Panc1 (cell line): ENCODE measurements around the gene ARID5B. TPM values are rescaled to one million over a fixed set of nuclear protein-coding genes. Genes with fewer than 3 reads are reported as not detected.

Source experiments
- ATAC-seq: fragments of 200-7000 bp; cut with Tn5 transposase; 2 replicates; pipeline ENCODE4 v1.9.1; 2020; ENCODE audit warnings: mild to moderate bottlenecking, moderate library complexity
- BruUV-seq: library from RNA; stranded (reverse); fragments of 400-500 nt; replicated peaks from 2 replicates; lab custom pipeline; 2021; lab: Mats Ljungman, UMichigan
- CTCF ChIA-PET: fragments of 300-600 bp; sonication (Branson Sonifier 250); formaldehyde crosslinking; loops from one replicate; lab custom pipeline; 2022; ENCODE audit warnings: antibody characterized with exemption; lab: Charles Lee
- POLR2A ChIA-PET: fragments of 300-600 bp; sonication (Branson Sonifier 250); formaldehyde crosslinking; loops from one replicate; lab custom pipeline; 2022; ENCODE audit warnings: antibody characterized with exemption; lab: Charles Lee
- DNase-seq: peaks from one replicate; pipeline ENCODE4 v3.0.0-alpha.2; 2010; ENCODE audit warnings: low read depth, low spot score
- H3K27ac ChIP-seq: 2 replicates; pipeline ENCODE4 v1.5.1; 2011; ENCODE audit warnings: mild to moderate bottlenecking, low read length, inconsistent platforms
- H3K27me3 ChIP-seq: fragments of 200-500 bp; sonication (Bioruptor generic); 2 replicates; pipeline ENCODE4 v1.6.0; 2014; ENCODE audit warnings: low read length, inconsistent platforms; ENCODE audit not compliant: control insufficient read depth, insufficient read depth
- H3K36me3 ChIP-seq: fragments of 200-500 bp; sonication (Bioruptor generic); 2 replicates; pipeline ENCODE4 v1.5.1; 2014; ENCODE audit warnings: inconsistent platforms, mild to moderate bottlenecking, low read length, moderate library complexity; ENCODE audit not compliant: control insufficient read depth, insufficient read depth
- H3K4me1 ChIP-seq: 2 replicates; pipeline ENCODE4 v1.5.1; 2011; ENCODE audit warnings: inconsistent platforms, mild to moderate bottlenecking, low read length, moderate library complexity; ENCODE audit not compliant: control insufficient read depth, insufficient read depth
- H3K4me3 ChIP-seq, 2 experiments: 2 replicates each; pipeline ENCODE4 v1.5.1; 2011 to 2012; ENCODE audit warnings: low read depth in 2 of 2, low read length in 2 of 2, mild to moderate bottlenecking in 2 of 2, inconsistent platforms in 1 of 2, moderate library complexity in 1 of 2
- H3K9me3 ChIP-seq: fragments of 200-500 bp; sonication (Bioruptor generic); 2 replicates; pipeline ENCODE4 v1.5.1; 2014; ENCODE audit warnings: low read depth, mild to moderate bottlenecking, inconsistent platforms, low read length, moderate library complexity; ENCODE audit not compliant: control insufficient read depth, insufficient read depth
- POLR2AphosphoS5 ChIP-seq: IDR thresholded peaks from 2 replicates; pipeline ENCODE4 v1.6.1; 2012; ENCODE audit warnings: mild to moderate bottlenecking, low read depth, low read length, moderate library complexity
- SIN3A ChIP-seq: IDR thresholded peaks from 2 replicates; pipeline ENCODE4 v1.6.1; 2012; ENCODE audit warnings: low read depth, mild to moderate bottlenecking, low read length, moderate library complexity, borderline replicate concordance; ENCODE audit not compliant: insufficient read depth
- TCF7L2 ChIP-seq: IDR thresholded peaks from 2 replicates; pipeline ENCODE4 v1.6.1; 2011; ENCODE audit warnings: mild to moderate bottlenecking, low read depth, low read length, inconsistent platforms
- in situ Hi-C: cut with HindIII; loops from 2 replicates; pipeline ENCODE4 v1.10.0; 2016; ENCODE audit warnings: low sequenced_read_pairs, low pct_unique_long_range_greater_than_20kb
- intact Hi-C: fragments of 100-400 bp; cut with micrococcal nuclease; formaldehyde crosslinking; loops from one replicate; pipeline ENCODE4 v1.10.0; 2022; ENCODE audit not compliant: unreplicated experiment
- total RNA-seq: library from RNA; stranded (reverse); gene quantifications from one replicate; pipeline ENCODE4 v1.2.1, GENCODE V29; 2021; ENCODE audit not compliant: unreplicated experiment
- TF ChIP-seq, protein P1 (sequence below), 2 experiments: IDR thresholded peaks; 2 replicates each; pipeline ENCODE4 v1.6.1; 2011 to 2012; ENCODE audit warnings: low read depth in 2 of 2, control low read depth in 1 of 2, low read length in 1 of 2, mild to moderate bottlenecking in 1 of 2, moderate library complexity in 1 of 2; ENCODE audit not compliant: insufficient read depth in 1 of 2
- TF ChIP-seq, protein P2 (sequence below): fragments of 450-650 bp; IDR thresholded peaks from 2 replicates; pipeline ENCODE4 v1.5.1; 2017; ENCODE audit warnings: mild to moderate bottlenecking

ARID5B gene
- total RNA-seq, 1 experiment from 2014 or later, result 22.7 TPM

DNA sequence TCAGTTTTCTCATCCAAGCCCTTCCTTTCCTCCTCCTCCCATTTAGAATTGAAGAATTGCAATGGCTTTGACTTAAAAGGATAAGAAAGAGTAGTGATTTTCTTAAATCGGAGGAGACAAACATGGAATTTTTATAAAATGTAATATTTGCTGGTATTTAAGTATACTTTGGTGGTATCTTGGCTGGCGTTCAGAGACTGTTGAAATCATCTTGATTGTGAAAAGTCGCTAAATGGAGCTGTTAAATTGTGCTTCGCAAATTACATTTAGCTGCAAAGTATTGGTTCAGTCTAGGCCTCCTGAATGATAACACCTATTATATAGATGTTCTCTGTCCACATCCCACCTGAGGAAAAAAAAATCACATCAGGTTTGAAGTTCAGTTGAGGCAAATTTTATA lies 81.8 kb downstream of the ARID5B start:
- no TSS peak for BruUV-seq
- Histone ChIP-seq H3K9me3 (no peaks in the 10 kb centered on the region), H3K4me3 (no peak overlapping the region), H3K4me1 (peaks cover 30% of the 10 kb centered on the region), H3K27me3 (no peaks in the 10 kb centered on the region), H3K27ac (no peak overlapping the region), H3K36me3 (no peaks in the 10 kb centered on the region)
- TF ChIP-seq POLR2AphosphoS5 (no peak), TCF7L2 (no peak), SIN3A (no peak)
- TF ChIP-seq, protein P1, sequence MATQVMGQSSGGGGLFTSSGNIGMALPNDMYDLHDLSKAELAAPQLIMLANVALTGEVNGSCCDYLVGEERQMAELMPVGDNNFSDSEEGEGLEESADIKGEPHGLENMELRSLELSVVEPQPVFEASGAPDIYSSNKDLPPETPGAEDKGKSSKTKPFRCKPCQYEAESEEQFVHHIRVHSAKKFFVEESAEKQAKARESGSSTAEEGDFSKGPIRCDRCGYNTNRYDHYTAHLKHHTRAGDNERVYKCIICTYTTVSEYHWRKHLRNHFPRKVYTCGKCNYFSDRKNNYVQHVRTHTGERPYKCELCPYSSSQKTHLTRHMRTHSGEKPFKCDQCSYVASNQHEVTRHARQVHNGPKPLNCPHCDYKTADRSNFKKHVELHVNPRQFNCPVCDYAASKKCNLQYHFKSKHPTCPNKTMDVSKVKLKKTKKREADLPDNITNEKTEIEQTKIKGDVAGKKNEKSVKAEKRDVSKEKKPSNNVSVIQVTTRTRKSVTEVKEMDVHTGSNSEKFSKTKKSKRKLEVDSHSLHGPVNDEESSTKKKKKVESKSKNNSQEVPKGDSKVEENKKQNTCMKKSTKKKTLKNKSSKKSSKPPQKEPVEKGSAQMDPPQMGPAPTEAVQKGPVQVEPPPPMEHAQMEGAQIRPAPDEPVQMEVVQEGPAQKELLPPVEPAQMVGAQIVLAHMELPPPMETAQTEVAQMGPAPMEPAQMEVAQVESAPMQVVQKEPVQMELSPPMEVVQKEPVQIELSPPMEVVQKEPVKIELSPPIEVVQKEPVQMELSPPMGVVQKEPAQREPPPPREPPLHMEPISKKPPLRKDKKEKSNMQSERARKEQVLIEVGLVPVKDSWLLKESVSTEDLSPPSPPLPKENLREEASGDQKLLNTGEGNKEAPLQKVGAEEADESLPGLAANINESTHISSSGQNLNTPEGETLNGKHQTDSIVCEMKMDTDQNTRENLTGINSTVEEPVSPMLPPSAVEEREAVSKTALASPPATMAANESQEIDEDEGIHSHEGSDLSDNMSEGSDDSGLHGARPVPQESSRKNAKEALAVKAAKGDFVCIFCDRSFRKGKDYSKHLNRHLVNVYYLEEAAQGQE (IDR thresholded peaks at IDR 0.05; ENCODE audit: insufficient read depth in 1 of 2, low read depth in 2 of 2, low read length in 1 of 2), result no peak
- TF ChIP-seq, protein P2, sequence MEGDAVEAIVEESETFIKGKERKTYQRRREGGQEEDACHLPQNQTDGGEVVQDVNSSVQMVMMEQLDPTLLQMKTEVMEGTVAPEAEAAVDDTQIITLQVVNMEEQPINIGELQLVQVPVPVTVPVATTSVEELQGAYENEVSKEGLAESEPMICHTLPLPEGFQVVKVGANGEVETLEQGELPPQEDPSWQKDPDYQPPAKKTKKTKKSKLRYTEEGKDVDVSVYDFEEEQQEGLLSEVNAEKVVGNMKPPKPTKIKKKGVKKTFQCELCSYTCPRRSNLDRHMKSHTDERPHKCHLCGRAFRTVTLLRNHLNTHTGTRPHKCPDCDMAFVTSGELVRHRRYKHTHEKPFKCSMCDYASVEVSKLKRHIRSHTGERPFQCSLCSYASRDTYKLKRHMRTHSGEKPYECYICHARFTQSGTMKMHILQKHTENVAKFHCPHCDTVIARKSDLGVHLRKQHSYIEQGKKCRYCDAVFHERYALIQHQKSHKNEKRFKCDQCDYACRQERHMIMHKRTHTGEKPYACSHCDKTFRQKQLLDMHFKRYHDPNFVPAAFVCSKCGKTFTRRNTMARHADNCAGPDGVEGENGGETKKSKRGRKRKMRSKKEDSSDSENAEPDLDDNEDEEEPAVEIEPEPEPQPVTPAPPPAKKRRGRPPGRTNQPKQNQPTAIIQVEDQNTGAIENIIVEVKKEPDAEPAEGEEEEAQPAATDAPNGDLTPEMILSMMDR, result no peak
- in situ Hi-C loops, result no loop called here
- ATAC-seq (no peak), DNase-seq (no peak)
- ChIA-PET POLR2A (interaction anchor here (0.6 kb wide), 1 partner anchor 16 kb away, joined by 4 read pairs; no protein-coding TSS in a partner anchor), CTCF (no interaction called here)
- intact Hi-C loops, result no loop called here

DNA sequence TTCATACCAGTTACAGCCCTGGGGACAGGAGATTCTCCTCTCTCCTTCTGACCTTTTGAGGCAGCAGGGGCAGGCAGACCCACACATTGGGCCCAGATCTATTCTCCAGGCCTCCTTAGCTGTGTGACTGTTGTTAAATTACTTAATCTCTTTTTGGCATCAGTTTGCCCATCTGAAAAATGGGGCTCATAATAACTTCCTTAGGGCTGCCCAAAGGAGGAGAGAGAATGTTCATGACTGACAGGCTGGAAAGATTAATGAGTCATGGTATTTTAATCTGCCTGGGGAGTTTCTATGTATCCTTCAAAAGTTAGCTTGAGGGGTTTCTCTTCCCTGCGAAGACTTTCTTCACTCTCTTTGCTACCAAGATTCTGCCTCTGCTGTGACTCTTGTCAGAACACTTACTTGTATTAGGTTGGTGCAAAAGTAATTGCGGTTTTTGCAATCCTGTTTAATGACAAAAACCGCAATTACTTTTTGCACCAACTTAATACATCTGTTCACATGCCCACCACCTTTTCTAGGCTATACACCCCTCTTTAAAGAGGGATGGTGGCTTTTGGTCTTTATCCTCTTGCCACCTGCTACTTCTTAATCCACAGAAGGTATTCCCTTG lies 83.4 kb downstream of the ARID5B start:
- no peak for ATAC-seq
- peak overlapping the region; percentile 19; the same call in 1 of the 2 replicates for H3K27ac ChIP-seq
- no peaks in the 10 kb centered on the region for H3K9me3 ChIP-seq
- ChIA-PET POLR2A (no interaction called here), CTCF (no interaction called here)
- no peaks in the 10 kb centered on the region for H3K27me3 ChIP-seq
- peaks cover 37% of the 10 kb centered on the region for H3K4me1 ChIP-seq
- H3K4me3 ChIP-seq, result no peak overlapping the region
- intact Hi-C loops (no loop called here), in situ Hi-C loops (no loop called here)
- H3K36me3 ChIP-seq, result no peaks in the 10 kb centered on the region
- no TSS peak for BruUV-seq
- DNase-seq, result no peak
- TF ChIP-seq TCF7L2 (no peak), POLR2AphosphoS5 (no peak), SIN3A (no peak)
- TF ChIP-seq, protein P2, result no peak
- TF ChIP-seq, protein P1 (IDR thresholded peaks at IDR 0.05; ENCODE audit: insufficient read depth in 1 of 2, low read depth in 2 of 2, low read length in 1 of 2), result no peak
